ENCODE measurements around the gene TAF9B. TPM values are rescaled to one million over a fixed set of nuclear protein-coding genes. Genes with fewer than 3 reads are reported as not detected.
"Not testable (repeated sequence)": the region's sequence is repeated elsewhere in the genome, so short reads cannot be mapped to it uniquely, and the experiment has no call there.

The TAF9B gene
- total RNA-seq, 4 donors from 2014 or later = 16.3 to 24.0 (median 18.5) TPM

GRCh38 chrX:78133238-78133960 lies 6.1 kb downstream of the TAF9B start:
- H3K36me3 ChIP-seq = no peaks in the 10 kb centered on the region
- H3K27ac ChIP-seq = no peak overlapping the region
- intact Hi-C loops (cut with DNase I; ENCODE audit: low total_unique reads) (no loop called here), in situ Hi-C loops (cut with MboI; ENCODE audit: low sequenced_read_pairs in 4 of 4) (no loop called here)
- H3K27me3 ChIP-seq = peaks cover 0 to 2% (median 0%) of the 10 kb centered on the region in 3 donors
- ATAC-seq (no peak), DNase-seq (no peak)
- peaks cover 0 to 3% of the 10 kb centered on the region in 2 donors for H3K4me1 ChIP-seq
- no peak overlapping the region for H3K4me3 ChIP-seq
- H3K9me3 ChIP-seq = no peaks in the 10 kb centered on the region
- TF ChIP-seq CTCF (IDR thresholded peaks at IDR 0.05 in 4 of 5, conservative IDR thresholded peaks at IDR 0.05 in 1 of 5) (no peak), POLR2A (IDR thresholded peaks at IDR 0.05) (no peak)

DNA sequence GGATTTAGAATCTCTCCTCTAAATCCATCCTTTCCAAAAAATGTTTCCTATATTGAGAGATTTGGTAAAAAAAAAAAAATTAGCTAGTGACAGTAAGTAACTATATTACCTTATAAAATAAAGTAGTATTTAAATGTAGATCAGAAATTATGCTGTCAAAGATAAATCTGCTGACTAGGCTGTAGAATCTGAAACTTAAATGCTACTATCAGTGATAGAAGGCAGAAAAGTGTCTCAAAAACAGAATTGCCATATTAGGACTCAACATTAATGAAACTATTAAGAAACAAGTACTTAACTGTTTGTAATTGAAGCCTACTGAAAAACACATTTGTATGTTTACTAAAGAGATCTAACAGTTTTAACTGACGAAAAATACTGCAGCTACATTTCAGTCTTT lies 8.3 kb downstream of the TAF9B start:
- peaks cover 0 to 12% of the 10 kb centered on the region in 2 donors for H3K36me3 ChIP-seq
- TF ChIP-seq POLR2A (IDR thresholded peaks at IDR 0.05) (no peak), CTCF (IDR thresholded peaks at IDR 0.05 in 4 of 5, conservative IDR thresholded peaks at IDR 0.05 in 1 of 5) (no peak)
- in situ Hi-C loops (cut with MboI; ENCODE audit: low sequenced_read_pairs in 4 of 4) (no loop called here), intact Hi-C loops (cut with DNase I; ENCODE audit: low total_unique reads) (no loop called here)
- no peaks in the 10 kb centered on the region for H3K9me3 ChIP-seq
- no peak overlapping the region for H3K27ac ChIP-seq
- DNase-seq (no peak), ATAC-seq (no peak)
- no peaks in the 10 kb centered on the region for H3K27me3 ChIP-seq
- no peak overlapping the region for H3K4me3 ChIP-seq
- H3K4me1 ChIP-seq = peaks cover 0 to 3% of the 10 kb centered on the region in 2 donors

DNA sequence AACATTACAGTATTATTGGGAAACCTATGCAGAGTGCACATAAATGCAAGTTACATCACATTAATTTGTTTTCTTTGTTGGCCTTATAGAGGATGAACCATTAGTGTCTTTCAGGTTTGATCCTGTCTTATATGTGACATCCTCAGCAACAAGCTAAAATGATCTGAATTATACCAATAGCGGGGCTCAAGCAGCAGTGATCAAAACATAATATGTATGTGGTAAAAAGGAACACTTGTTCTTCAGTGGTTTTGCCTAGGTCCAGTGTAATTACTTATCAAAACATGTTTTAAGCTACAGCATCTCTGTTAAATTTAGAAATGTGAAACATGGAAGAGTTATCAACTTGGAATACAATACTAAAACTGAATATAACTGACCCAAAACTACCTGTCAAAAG lies 9.1 kb downstream of the TAF9B start:
- Histone ChIP-seq H3K36me3 (peaks cover 0 to 12% of the 10 kb centered on the region in 2 donors), H3K27ac (no peak overlapping the region), H3K4me1 (peaks cover 0 to 3% of the 10 kb centered on the region in 2 donors), H3K27me3 (no peaks in the 10 kb centered on the region), H3K9me3 (no peaks in the 10 kb centered on the region), H3K4me3 (no peak overlapping the region)
- no peak for ATAC-seq
- intact Hi-C loops (cut with DNase I; ENCODE audit: low total_unique reads) (no loop called here), in situ Hi-C loops (cut with MboI; ENCODE audit: low sequenced_read_pairs in 4 of 4) (no loop called here)
- no peak for TF ChIP-seq POLR2A (IDR thresholded peaks at IDR 0.05)
- TF ChIP-seq CTCF (IDR thresholded peaks at IDR 0.05 in 4 of 5, conservative IDR thresholded peaks at IDR 0.05 in 1 of 5) = no peak
- DNase-seq = no peak

DNA sequence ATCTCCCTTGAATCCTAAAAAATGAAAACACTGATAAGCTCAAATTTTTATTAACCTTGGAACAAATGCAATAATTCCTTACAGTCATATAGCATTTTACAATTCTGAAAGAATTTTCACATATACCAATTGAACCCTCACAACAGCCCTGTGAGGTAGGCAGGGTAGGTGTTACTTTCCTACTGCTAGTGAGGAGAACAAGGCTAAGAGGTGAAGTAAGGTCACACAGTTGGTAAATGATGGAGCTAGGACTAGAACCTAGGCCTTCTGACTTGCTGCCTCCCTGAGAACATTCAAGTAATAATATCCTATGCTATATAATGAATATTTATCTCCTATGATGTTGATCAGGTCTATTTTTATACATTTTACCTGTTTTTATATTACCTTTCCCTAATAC lies 9.7 kb downstream of the TAF9B start:
- Histone ChIP-seq H3K27me3 (no peaks in the 10 kb centered on the region), H3K9me3 (no peaks in the 10 kb centered on the region), H3K27ac (no peak overlapping the region), H3K4me1 (peaks cover 0 to 3% of the 10 kb centered on the region in 2 donors), H3K36me3 (peaks cover 0 to 19% of the 10 kb centered on the region in 2 donors), H3K4me3 (no peak overlapping the region)
- in situ Hi-C loops (cut with MboI; ENCODE audit: low sequenced_read_pairs in 4 of 4) (no loop called here), intact Hi-C loops (cut with DNase I; ENCODE audit: low total_unique reads) (no loop called here)
- TF ChIP-seq POLR2A (IDR thresholded peaks at IDR 0.05) (no peak), CTCF (IDR thresholded peaks at IDR 0.05 in 4 of 5, conservative IDR thresholded peaks at IDR 0.05 in 1 of 5) (no peak)
- ATAC-seq (no peak), DNase-seq (no peak)

DNA sequence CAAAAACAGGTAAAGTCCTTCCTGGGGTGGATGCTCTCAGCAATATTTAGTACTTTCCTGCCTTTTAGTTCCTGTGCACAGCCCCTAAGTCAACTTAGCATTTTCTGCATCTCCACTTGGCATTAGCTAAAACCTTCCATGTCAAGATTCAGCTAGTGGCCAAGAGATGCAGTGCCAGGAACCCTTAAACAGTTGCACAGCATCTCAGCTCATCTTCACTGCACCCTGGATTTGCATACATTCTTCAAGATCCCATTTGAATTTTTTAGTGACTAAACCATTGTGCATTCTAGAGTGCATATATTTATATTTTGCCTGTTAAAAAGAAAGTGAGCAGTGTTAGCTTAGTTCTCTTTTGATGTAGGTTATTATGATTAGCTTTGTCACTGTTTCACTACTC lies 13.7 kb downstream of the TAF9B start:
- peaks cover 0 to 38% of the 10 kb centered on the region in 2 donors for H3K36me3 ChIP-seq
- H3K9me3 ChIP-seq; H3K4me3 ChIP-seq; intact Hi-C loops (cut with DNase I; ENCODE audit: low total_unique reads); H3K27ac ChIP-seq; in situ Hi-C loops (cut with MboI; ENCODE audit: low sequenced_read_pairs in 4 of 4); ATAC-seq; DNase-seq; H3K4me1 ChIP-seq; H3K27me3 ChIP-seq: not testable (repeated sequence)
